ENCODE results near the gene EHHADH. TPM values are rescaled to one million over a fixed set of nuclear protein-coding genes. Genes with fewer than 3 reads are reported as not detected.

The EHHADH gene
- total and polyA plus RNA-seq, 9 of the 15 experiments (the other 6 are each of a cell fraction or from before 2014, with no cell fraction given), result 3.6 to 6.4 (median 5.4) TPM

DNA sequence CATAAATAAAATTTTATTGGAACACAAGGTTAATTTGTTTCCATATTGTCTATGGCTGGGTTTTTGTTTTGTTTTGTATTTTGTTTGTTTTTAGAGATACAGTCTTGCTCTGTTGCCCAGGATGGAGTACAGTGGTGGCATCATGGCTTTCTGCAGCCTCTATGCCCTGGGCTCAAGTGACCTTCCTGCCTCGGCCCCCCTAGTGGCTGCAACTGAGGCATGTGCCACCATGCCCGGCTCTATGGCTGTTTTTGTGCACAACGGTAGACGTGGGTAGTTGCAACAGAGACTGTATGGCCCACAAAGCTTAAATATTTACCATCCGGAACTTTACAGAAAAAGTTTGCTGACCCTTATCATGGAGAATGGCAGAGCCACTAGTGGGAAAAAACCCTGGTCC lies 54.2 kb downstream of the EHHADH start (continued):
- TF ChIP-seq, protein P1, sequence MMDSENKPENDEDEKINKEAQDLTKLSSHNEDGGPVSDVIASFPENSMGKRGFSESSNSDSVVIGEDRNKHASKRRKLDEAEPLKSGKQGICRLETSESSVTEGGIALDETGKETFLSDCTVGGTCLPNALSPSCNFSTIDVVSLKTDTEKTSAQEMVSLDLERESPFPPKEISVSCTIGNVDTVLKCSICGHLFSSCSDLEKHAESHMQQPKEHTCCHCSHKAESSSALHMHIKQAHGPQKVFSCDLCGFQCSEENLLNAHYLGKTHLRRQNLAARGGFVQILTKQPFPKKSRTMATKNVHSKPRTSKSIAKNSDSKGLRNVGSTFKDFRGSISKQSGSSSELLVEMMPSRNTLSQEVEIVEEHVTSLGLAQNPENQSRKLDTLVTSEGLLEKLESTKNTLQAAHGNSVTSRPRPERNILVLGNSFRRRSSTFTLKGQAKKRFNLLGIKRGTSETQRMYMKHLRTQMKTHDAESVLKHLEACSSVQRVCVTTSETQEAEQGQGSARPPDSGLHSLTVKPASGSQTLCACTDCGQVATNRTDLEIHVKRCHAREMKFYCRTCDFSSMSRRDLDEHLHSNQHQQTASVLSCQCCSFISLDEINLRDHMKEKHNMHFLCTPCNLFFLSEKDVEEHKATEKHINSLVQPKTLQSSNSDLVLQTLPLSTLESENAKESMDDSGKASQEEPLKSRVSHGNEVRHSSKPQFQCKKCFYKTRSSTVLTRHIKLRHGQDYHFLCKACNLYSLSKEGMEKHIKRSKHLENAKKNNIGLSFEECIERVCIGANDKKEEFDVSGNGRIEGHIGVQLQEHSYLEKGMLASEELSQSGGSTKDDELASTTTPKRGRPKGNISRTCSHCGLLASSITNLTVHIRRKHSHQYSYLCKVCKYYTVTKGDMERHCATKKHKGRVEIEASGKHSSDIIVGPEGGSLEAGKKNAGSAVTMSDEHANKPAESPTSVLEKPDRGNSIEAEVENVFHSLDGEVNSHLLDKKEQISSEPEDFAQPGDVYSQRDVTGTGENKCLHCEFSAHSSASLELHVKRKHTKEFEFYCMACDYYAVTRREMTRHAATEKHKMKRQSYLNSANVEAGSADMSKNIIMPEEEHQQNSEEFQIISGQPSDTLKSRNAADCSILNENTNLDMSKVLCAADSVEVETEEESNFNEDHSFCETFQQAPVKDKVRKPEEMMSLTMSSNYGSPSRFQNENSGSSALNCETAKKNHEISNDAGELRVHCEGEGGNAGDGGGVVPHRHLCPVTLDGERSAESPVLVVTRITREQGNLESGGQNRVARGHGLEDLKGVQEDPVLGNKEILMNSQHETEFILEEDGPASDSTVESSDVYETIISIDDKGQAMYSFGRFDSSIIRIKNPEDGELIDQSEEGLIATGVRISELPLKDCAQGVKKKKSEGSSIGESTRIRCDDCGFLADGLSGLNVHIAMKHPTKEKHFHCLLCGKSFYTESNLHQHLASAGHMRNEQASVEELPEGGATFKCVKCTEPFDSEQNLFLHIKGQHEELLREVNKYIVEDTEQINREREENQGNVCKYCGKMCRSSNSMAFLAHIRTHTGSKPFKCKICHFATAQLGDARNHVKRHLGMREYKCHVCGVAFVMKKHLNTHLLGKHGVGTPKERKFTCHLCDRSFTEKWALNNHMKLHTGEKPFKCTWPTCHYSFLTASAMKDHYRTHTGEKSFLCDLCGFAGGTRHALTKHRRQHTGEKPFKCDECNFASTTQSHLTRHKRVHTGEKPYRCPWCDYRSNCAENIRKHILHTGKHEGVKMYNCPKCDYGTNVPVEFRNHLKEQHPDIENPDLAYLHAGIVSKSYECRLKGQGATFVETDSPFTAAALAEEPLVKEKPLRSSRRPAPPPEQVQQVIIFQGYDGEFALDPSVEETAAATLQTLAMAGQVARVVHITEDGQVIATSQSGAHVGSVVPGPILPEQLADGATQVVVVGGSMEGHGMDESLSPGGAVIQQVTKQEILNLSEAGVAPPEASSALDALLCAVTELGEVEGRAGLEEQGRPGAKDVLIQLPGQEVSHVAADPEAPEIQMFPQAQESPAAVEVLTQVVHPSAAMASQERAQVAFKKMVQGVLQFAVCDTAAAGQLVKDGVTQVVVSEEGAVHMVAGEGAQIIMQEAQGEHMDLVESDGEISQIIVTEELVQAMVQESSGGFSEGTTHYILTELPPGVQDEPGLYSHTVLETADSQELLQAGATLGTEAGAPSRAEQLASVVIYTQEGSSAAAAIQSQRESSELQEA (IDR thresholded peaks at IDR 0.05; ENCODE audit: low read depth), result no peak
- TF ChIP-seq, protein P2, sequence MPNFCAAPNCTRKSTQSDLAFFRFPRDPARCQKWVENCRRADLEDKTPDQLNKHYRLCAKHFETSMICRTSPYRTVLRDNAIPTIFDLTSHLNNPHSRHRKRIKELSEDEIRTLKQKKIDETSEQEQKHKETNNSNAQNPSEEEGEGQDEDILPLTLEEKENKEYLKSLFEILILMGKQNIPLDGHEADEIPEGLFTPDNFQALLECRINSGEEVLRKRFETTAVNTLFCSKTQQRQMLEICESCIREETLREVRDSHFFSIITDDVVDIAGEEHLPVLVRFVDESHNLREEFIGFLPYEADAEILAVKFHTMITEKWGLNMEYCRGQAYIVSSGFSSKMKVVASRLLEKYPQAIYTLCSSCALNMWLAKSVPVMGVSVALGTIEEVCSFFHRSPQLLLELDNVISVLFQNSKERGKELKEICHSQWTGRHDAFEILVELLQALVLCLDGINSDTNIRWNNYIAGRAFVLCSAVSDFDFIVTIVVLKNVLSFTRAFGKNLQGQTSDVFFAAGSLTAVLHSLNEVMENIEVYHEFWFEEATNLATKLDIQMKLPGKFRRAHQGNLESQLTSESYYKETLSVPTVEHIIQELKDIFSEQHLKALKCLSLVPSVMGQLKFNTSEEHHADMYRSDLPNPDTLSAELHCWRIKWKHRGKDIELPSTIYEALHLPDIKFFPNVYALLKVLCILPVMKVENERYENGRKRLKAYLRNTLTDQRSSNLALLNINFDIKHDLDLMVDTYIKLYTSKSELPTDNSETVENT (CRISPR knock-in tag; IDR thresholded peaks at IDR 0.05), result no peak
- TF ChIP-seq TAF9B (IDR thresholded peaks at IDR 0.05; ENCODE audit: partially characterized antibody), result no peak
- TF ChIP-seq, protein P3, sequence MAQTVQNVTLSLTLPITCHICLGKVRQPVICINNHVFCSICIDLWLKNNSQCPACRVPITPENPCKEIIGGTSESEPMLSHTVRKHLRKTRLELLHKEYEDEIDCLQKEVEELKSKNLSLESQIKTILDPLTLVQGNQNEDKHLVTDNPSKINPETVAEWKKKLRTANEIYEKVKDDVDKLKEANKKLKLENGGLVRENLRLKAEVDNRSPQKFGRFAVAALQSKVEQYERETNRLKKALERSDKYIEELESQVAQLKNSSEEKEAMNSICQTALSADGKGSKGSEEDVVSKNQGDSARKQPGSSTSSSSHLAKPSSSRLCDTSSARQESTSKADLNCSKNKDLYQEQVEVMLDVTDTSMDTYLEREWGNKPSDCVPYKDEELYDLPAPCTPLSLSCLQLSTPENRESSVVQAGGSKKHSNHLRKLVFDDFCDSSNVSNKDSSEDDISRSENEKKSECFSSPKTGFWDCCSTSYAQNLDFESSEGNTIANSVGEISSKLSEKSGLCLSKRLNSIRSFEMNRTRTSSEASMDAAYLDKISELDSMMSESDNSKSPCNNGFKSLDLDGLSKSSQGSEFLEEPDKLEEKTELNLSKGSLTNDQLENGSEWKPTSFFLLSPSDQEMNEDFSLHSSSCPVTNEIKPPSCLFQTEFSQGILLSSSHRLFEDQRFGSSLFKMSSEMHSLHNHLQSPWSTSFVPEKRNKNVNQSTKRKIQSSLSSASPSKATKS (CRISPR knock-in tag; IDR thresholded peaks at IDR 0.05), result no peak

Data from K562 (cell line).